Subcutaneous adipose tissue (tissue), 4 donors: ENCODE measurements around the gene FOXN3. TPM values are rescaled to one million over a fixed set of nuclear protein-coding genes. Genes with fewer than 3 reads are reported as not detected.

Experiments used
- CTCF ChIP-seq: fragments of 450-650 bp; IDR thresholded peaks from one replicate; pipeline ENCODE4 v1.5.1; 2016; ENCODE audit warnings: low read depth, mild to moderate bottlenecking, control low read depth, antibody characterized with exemption, moderate library complexity
- total RNA-seq, 4 donors: library from RNA; depleted of rRNA; stranded (reverse); fragments of >200 nt; gene quantifications; one replicate each; pipeline ENCODE4 v1.1.0, GENCODE V29; 2016

FOXN3 gene
- total RNA-seq, 4 donors from 2014 or later, result 153 to 173 (median 171) TPM

- TF ChIP-seq CTCF, result no peak
These were observed 166.9 kb downstream of the FOXN3 start for GRCh38 chr14:89249972-89250654.

- no peak for TF ChIP-seq CTCF
These were observed 167.9 kb downstream of the FOXN3 start for GRCh38 chr14:89249065-89249695.

GRCh38 chr14:89248411-89249064 lies 168.5 kb downstream of the FOXN3 start:
- TF ChIP-seq CTCF, result no peak

GRCh38 chr14:89247457-89248122 lies 169.4 kb downstream of the FOXN3 start:
- TF ChIP-seq CTCF, result no peak

GRCh38 chr14:89246290-89246689 lies 170.7 kb downstream of the FOXN3 start:
- no peak for TF ChIP-seq CTCF

GRCh38 chr14:89245802-89246201 lies 171.2 kb downstream of the FOXN3 start:
- TF ChIP-seq CTCF, result no peak

GRCh38 chr14:89244720-89245119 lies 172.3 kb downstream of the FOXN3 start:
- TF ChIP-seq CTCF, result no peak
